Subcutaneous adipose tissue (tissue), 4 donors: ENCODE results near the gene VWA8. TPM values are rescaled to one million over a fixed set of nuclear protein-coding genes. Genes with fewer than 3 reads are reported as not detected.

Experiments
- total RNA-seq, 4 donors: library from RNA; depleted of rRNA; stranded (reverse); fragments of >200 nt; gene quantifications; one replicate each; pipeline ENCODE4 v1.1.0, GENCODE V29; 2016
- TF ChIP-seq, protein P1 (sequence below): fragments of 450-650 bp; IDR thresholded peaks from one replicate; pipeline ENCODE4 v1.5.1; 2016; ENCODE audit warnings: low read depth, mild to moderate bottlenecking, control low read depth, antibody characterized with exemption, moderate library complexity

The VWA8 gene
- total RNA-seq, 4 donors from 2014 or later: 18.1 to 28.3 (median 20.3) TPM

DNA sequence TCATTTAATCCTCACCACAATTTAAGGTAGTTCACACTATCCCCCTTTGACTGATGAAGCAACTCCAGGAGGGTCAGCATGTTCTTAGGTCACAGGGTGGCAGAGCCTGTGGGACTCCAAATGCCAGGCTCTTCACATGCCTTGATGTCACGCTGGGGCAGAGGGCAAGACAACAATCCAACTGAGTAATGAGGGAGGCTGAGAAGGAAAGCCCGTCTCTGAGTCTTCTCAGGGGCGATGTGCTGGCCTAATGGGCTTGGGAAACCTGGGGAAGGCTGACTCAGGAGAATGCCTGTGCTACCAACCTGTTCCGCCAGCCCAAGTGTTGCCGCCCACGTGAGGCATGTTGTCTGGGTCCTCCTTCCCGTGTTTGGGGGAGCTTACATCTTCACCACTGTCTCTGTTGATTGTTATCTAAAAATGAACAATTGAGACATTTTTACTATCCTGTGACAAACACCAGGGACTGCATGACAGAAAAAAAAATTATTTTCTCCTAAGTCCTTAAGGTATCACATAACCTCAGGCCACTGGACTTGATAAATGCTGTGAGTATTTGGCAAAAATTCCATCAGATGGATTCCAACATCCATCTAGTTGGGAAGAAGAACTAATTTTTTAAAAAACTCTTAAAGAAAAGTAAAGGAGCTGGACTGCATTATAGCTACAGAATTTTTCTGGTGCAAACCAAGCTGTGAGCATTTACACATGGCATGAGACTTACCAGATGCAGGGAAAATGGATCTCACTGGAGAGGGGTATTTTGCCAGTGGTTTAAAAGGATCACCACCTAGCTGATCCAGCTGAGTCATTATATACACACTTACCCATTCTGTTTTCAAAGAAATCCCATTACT lies 346.0 kb downstream of the VWA8 start:
- TF ChIP-seq, protein P1, sequence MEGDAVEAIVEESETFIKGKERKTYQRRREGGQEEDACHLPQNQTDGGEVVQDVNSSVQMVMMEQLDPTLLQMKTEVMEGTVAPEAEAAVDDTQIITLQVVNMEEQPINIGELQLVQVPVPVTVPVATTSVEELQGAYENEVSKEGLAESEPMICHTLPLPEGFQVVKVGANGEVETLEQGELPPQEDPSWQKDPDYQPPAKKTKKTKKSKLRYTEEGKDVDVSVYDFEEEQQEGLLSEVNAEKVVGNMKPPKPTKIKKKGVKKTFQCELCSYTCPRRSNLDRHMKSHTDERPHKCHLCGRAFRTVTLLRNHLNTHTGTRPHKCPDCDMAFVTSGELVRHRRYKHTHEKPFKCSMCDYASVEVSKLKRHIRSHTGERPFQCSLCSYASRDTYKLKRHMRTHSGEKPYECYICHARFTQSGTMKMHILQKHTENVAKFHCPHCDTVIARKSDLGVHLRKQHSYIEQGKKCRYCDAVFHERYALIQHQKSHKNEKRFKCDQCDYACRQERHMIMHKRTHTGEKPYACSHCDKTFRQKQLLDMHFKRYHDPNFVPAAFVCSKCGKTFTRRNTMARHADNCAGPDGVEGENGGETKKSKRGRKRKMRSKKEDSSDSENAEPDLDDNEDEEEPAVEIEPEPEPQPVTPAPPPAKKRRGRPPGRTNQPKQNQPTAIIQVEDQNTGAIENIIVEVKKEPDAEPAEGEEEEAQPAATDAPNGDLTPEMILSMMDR: no peak

- TF ChIP-seq, protein P1: no peak
These were observed 346.8 kb downstream of the VWA8 start for GRCh38 chr13:41613984-41614661.

DNA sequence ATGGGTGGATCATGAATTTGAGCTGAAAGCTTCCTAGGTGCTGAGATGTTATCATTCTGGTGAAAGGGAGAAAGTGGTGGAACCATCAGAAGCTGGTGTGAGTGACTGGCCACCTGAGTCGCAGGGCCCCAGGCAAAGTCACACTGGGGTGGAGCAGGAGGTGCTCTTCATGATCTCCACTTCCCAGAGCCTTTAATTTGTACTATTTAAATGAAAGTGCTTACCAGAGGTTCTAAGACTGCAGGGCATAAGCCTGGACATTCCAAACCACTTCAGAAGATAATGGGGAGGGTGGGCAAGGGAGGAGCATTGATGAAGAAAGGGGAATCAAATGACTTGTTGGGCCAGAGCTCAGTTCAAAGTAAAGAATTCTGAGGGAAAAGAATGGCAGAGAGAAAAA lies 347.4 kb downstream of the VWA8 start:
- TF ChIP-seq, protein P1: no peak

GRCh38 chr13:41611385-41611784 lies 349.5 kb downstream of the VWA8 start:
- TF ChIP-seq, protein P1: no peak

DNA sequence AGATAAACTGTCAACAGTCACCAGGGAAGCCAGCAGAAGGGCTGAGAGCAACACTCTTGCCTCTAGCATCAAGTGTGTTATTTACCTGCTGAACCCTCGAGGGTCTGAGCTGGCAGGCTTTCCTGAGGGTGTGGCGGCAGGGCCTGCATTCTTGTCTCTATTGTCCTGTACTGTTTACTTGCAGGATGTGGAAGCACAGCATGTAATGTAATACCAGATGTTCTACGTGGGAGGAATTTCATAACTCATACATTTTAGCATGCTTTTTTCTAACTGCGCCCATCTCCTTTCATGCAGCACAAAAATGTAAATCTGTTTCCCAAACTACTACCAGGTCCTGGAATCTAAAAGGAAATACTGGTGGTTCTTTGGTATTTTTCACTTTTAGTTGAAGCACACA lies 350.5 kb downstream of the VWA8 start:
- TF ChIP-seq, protein P1: no peak

DNA sequence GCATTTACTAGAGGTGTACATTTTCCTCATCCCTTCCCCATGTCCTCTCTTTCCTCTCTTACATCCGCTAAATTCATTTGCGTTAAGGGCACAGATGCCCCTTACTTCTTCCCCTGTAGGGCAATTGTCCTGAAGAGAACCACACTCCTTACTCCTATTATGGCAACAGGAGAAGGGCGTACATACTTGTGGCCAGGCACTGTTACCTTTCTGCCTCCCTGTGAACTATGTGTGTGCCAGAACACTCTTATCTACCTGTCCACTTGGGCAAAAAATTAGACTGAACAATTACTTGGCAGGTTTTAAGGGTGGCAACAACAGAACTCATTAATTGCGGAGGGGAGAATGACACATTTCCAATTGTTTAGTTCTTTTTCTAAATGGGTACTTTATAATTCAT lies 351.1 kb downstream of the VWA8 start:
- TF ChIP-seq, protein P1: no peak

GRCh38 chr13:41608839-41609177 lies 352.1 kb downstream of the VWA8 start:
- TF ChIP-seq, protein P1: no peak
